Keratinocyte (primary cell): ENCODE results near the gene NEFH.

Experiments used
- CTCF ChIP-seq, 3 experiments: IDR thresholded peaks in 1 of 3; conservative IDR thresholded peaks in 1 of 3; optimal IDR thresholded peaks in 1 of 3; 2 replicates in 2 of 3; 3 replicates in 1 of 3; pipeline versions ENCODE3 to v1.5.1; 2011; ENCODE audit warnings: low read length in 3 of 3, mild to moderate bottlenecking in 3 of 3, moderate library complexity in 2 of 3, control low read depth in 1 of 3, inconsistent platforms in 1 of 3; ENCODE audit not compliant: insufficient read depth in 2 of 3; ENCODE audit errors: extremely low read depth in 1 of 3
- EZH2 ChIP-seq: IDR thresholded peaks from one replicate; pipeline ENCODE4 v1.6.1; 2012; ENCODE audit warnings: inconsistent platforms, mild to moderate bottlenecking, low read length, moderate library complexity

DNA sequence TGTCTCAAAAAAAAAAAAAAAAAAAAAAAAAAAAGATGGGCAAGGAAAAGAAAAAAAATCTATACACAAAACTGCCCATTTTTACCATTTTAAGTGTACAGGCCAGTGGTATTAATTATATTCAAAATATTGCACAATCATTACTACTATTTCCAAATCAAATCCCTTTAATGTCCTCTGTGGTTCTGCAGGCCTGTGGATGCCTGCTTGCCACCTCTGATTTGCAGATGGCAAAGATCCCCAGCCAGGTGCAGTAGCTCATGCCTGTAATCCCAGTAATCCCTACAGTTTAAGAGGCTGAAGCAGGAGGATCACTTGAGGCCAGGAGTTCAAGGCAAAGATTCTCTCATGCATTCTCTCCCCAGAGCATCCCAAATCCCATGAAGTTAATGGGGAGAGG lies 21.5 kb upstream of the NEFH start:
- TF ChIP-seq CTCF (optimal IDR thresholded peaks at IDR 0.05 in 1 of 3, IDR thresholded peaks at IDR 0.05 in 1 of 3, conservative IDR thresholded peaks at IDR 0.05 in 1 of 3; ENCODE audit: extremely low read depth in 1 of 3, insufficient read depth in 2 of 3, low read length in 3 of 3) (no peak), EZH2 (no peak)
